Frontal cortex (tissue), 4 donors: ENCODE results near the gene PRR20C. TPM values are rescaled to one million over a fixed set of nuclear protein-coding genes. Genes with fewer than 3 reads are reported as not detected.
"Not testable (repeated sequence)": the region's sequence is repeated elsewhere in the genome, so short reads cannot be mapped to it uniquely, and the experiment has no call there.

Experiments used
- DNase-seq, 2 donors: peaks; one replicate each; pipeline ENCODE4 v3.0.0; 2012; ENCODE audit warnings: low spot score in 2 of 2
- FAIRE-seq: peaks from 2 replicates; lab custom pipeline; 2012; peaks lifted over from hg19 to GRCh38; lab: Jason Lieb, UNC
- small RNA-seq: library from RNA; depleted of rRNA; stranded (forward); fragments of <200 nt; gene quantifications from one replicate; pipeline ENCODE3, GENCODE V24; 2014
- total RNA-seq: library from RNA; depleted of rRNA; stranded (reverse); fragments of >200 nt; gene quantifications from one replicate; pipeline ENCODE4 v1.2.3, GENCODE V29; 2014
- donor health status: control.
- donor health status: control.
- donor health status: control.

The PRR20C gene
- total RNA-seq: not detected

DNA sequence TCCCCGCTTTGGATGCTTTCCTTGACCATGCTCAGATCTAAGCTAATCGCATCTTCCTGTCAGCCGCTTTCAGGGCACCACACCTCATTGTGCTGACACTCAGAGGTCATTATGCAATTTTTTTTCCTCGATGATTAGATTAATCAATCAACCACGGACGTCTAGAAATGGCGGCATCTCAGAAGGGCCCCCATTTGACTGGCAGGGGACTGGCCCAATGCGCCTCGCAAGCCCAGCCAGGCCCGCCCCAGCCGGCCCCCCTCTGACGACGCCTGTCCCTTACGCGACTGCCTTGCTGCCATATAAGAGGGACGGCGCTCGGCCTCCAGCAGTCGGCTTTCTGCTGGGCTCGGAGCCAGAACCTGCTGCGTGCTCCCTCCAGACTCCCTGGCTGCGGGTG, at the start of gene PRR20C:
TSS of gene PRR20C (plus strand) at position 301 of the 400 bp plus-strand sequence. CDS start 387 bp downstream, outside the sequence.
- not testable (repeated sequence) for FAIRE-seq, DNase-seq

- no peak for FAIRE-seq
- DNase-seq: no peak
These were observed 38.9 kb upstream of the PRR20C start for GRCh38 chr13:57114945-57115344.

GRCh38 chr13:57123681-57124080, 30.2 kb upstream of the PRR20C start:
- no peak for FAIRE-seq
- DNase-seq: no peak

DNA sequence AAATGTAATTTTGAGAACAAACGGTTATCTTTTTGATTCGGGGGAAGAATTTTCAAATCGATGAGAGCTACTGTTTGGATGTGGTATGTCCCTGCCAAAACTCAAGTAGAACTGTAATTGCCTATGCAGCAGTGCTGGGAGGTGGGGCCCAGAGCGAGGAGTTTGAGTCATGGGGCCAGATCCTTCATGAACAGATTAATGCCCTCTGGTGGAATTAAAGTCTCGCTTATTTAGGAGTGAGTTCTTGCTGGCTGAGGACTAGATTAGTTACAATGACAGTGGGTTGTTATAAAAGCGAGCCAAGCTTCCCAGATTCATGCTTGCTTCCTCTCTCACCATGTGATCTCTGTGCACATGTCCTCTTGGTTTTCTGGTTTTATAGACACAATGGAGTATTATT, 25.0 kb upstream of the PRR20C start:
- DNase-seq (no peak), FAIRE-seq (no peak)

DNA sequence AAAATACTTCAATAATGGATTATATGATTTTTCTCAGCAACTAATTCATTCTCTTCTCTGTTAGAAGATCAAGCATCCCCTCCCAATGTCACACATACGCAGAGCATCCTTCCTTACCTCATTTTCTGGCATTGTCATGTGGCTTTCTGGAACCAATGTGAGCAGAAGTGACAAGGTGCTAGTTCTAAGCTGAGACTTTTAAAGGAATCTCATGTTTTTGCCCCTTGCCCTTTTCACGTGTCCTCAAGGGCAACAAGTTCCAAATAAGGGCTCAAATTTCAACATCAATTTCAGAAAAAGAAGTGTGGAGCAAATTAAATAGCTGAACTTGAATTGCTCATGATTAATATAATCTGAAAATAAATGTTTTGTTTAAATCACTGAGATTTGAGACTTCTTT, 17.8 kb upstream of the PRR20C start:
- no peak for DNase-seq
- no peak for FAIRE-seq

GRCh38 chr13:57137585-57137984, 16.3 kb upstream of the PRR20C start:
- FAIRE-seq: no peak
- no peak for DNase-seq

DNA sequence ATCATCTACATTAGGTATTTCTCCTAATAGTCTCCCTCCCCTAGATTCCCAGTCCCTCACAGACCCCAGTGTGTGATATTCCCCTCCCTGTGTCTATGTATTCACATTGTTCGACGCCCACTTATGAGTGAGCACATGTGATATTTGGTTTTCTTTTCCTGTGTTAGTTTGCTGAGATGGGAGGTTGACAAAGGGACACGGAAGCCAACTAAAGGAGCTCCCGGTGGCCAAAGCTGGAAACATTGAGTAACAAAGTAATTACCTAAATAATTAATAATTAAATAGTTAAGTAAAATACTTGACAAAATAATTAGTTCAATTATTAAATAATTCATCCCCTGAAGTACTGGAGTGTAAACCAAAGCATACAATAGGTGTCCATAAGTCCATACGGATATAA, 14.9 kb upstream of the PRR20C start:
- FAIRE-seq (no peak), DNase-seq (no peak)

- DNase-seq, FAIRE-seq: not testable (repeated sequence)
These were observed 14.1 kb upstream of the PRR20C start for GRCh38 chr13:57139781-57140180.

- not testable (repeated sequence) for DNase-seq, FAIRE-seq
These were observed 13.5 kb upstream of the PRR20C start, which contains the start of gene PRR20A for GRCh38 chr13:57140235-57140968. Gene PRR20A, plus strand, starts transcription at chr13:57140918. Its CDS starts 387 bp downstream, at chr13:57141305.

GRCh38 chr13:57147188-57147587, 6.7 kb upstream of the PRR20C start, which contains the start of gene PRR20B:
Gene PRR20B, plus strand, starts transcription at chr13:57147488. Its CDS starts 387 bp downstream, at chr13:57147875.
- FAIRE-seq, DNase-seq: not testable (repeated sequence)

GRCh38 chr13:57148106-57148505, 5.8 kb upstream of the PRR20C start:
- FAIRE-seq, DNase-seq: not testable (repeated sequence)

GRCh38 chr13:57160332-57160731, 6.5 kb downstream of the PRR20C start, which contains the start of gene PRR20D:
Gene PRR20D, plus strand, starts transcription at chr13:57160632. Its CDS starts 387 bp downstream, at chr13:57161019.
- FAIRE-seq, DNase-seq: not testable (repeated sequence)

DNA sequence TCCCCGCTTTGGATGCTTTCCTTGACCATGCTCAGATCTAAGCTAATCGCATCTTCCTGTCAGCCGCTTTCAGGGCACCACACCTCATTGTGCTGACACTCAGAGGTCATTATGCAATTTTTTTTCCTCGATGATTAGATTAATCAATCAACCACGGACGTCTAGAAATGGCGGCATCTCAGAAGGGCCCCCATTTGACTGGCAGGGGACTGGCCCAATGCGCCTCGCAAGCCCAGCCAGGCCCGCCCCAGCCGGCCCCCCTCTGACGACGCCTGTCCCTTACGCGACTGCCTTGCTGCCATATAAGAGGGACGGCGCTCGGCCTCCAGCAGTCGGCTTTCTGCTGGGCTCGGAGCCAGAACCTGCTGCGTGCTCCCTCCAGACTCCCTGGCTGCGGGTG, 13.0 kb downstream of the PRR20C start, which contains the start of gene PRR20E:
TSS of gene PRR20E (plus strand) at position 301 of the 400 bp plus-strand sequence. CDS start 387 bp downstream, outside the sequence.
- DNase-seq, FAIRE-seq: not testable (repeated sequence)

- FAIRE-seq: no peak
- DNase-seq: no peak
These were observed 37.8 kb downstream of the PRR20C start for GRCh38 chr13:57191667-57192066.

Small RNAs within 50 kb of the gene (small RNA-seq; reads per million reads assigned to genes)
- gene PRR20FP: not detected

Other genes with a start within 250 kb of the PRR20C start
- not detected for gene PRR20A, start 13.1 kb upstream of the PRR20C start, total RNA-seq
- gene PRR20B, start 6.6 kb upstream of the PRR20C start, total RNA-seq: not detected
- not detected for gene PRR20D, start 6.6 kb downstream of the PRR20C start, total RNA-seq
- gene PRR20E, start 13.1 kb downstream of the PRR20C start, total RNA-seq: not detected